ENCODE results near the gene STOML1.

GRCh38 chr15:74035121-74036017 lies 43.3 kb upstream of the STOML1 start:
- TF ChIP-seq POLR2A (IDR thresholded peaks at IDR 0.05) (no peak), CTCF (IDR thresholded peaks at IDR 0.05) (no peak)
